ENCODE measurements around the gene SLC44A4.

Gene SLC44A4

DNA sequence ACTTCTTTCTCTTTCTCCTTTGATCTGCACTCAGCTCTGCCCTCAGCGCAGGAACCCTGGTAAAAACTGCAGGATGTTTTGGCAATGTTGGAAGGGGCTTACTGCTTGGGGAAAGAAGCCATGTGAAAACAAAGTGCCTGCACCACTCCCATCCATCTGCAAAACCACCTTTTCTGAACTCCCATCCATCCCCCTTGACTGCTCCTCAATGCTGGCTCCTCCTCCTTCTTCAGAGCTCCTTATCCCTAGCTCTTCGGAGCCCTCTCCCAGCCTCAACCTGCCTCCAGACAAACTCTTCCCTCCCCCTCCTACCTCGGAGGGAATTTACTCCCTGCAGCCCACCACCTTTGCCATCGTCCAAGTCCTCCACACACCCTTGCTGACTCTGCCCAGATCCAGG, 27.3 kb upstream of the SLC44A4 start:
- no peak overlapping the region for H3K4me3 ChIP-seq (ENCODE audit: severe bottlenecking)
- H3K27ac ChIP-seq (ENCODE audit: poor library complexity, severe bottlenecking): no peak overlapping the region
- ATAC-seq (ENCODE audit: low read depth): no peak
- TF ChIP-seq CTCF (IDR thresholded peaks at IDR 0.05; ENCODE audit: poor library complexity, severe bottlenecking): no peak
- DNase-seq (ENCODE audit: low spot score): no peak
- no peaks in the 10 kb centered on the region for H3K27me3 ChIP-seq (ENCODE audit: insufficient read depth, poor library complexity, severe bottlenecking)
- no peaks in the 10 kb centered on the region for H3K9me3 ChIP-seq (ENCODE audit: severe bottlenecking)
- no peaks in the 10 kb centered on the region for H3K36me3 ChIP-seq (ENCODE audit: low read depth)
- H3K4me1 ChIP-seq (ENCODE audit: insufficient read depth, poor library complexity, severe bottlenecking): peaks cover 10% of the 10 kb centered on the region

DNA sequence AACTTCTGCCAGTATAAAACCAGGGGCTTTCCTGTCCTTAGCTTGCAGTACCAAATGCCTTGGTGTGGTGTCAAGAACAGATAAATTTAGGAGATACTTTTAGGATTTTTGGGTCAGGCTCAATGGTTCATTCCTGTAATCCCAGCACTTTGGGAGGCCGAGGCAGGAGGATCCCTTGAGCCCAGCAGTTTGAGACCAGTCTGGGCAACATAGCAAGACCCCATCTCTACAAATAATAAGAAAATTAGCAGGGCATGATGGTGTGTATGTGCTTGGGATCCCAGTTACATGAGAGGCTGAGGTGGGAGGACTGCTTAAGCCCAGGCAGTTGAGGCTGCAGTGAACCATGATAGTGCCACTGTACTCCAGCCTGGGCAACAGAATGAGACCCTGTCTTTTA, 26.2 kb upstream of the SLC44A4 start:
- no peak for TF ChIP-seq CTCF (IDR thresholded peaks at IDR 0.05; ENCODE audit: poor library complexity, severe bottlenecking)
- Histone ChIP-seq H3K4me1 (ENCODE audit: insufficient read depth, poor library complexity, severe bottlenecking) (no peaks in the 10 kb centered on the region), H3K36me3 (ENCODE audit: low read depth) (no peaks in the 10 kb centered on the region), H3K27me3 (ENCODE audit: insufficient read depth, poor library complexity, severe bottlenecking) (no peaks in the 10 kb centered on the region), H3K4me3 (ENCODE audit: severe bottlenecking) (no peak overlapping the region), H3K9me3 (ENCODE audit: severe bottlenecking) (no peaks in the 10 kb centered on the region), H3K27ac (ENCODE audit: poor library complexity, severe bottlenecking) (no peak overlapping the region)
- DNase-seq (ENCODE audit: low spot score): no peak
- no peak for ATAC-seq (ENCODE audit: low read depth)

DNA sequence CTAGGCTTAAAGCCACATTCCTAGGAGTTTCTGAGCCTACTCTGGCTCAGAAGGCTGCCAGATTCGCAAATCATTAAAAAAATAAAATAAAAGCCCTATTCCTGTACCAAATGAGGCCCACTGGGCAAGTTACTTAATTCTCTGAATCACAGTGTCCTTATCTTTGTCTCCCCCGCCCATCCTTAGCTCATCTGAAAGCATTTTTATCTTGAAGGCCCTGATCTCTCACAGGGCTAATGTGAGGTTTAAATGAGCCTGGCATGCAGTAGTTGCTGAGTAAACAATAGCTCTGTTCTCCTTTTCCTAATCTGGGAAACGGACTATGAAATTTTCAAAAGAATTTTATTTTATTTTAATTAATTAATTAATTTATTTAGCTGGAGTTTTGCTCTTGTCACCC, 25.2 kb upstream of the SLC44A4 start:
- no peaks in the 10 kb centered on the region for H3K27me3 ChIP-seq (ENCODE audit: insufficient read depth, poor library complexity, severe bottlenecking)
- DNase-seq (ENCODE audit: low spot score) (no peak), ATAC-seq (ENCODE audit: low read depth) (no peak)
- TF ChIP-seq CTCF (IDR thresholded peaks at IDR 0.05; ENCODE audit: poor library complexity, severe bottlenecking): no peak
- no peak overlapping the region for H3K27ac ChIP-seq (ENCODE audit: poor library complexity, severe bottlenecking)
- no peaks in the 10 kb centered on the region for H3K4me1 ChIP-seq (ENCODE audit: insufficient read depth, poor library complexity, severe bottlenecking)
- H3K9me3 ChIP-seq (ENCODE audit: severe bottlenecking): no peaks in the 10 kb centered on the region
- H3K36me3 ChIP-seq (ENCODE audit: low read depth): no peaks in the 10 kb centered on the region
- H3K4me3 ChIP-seq (ENCODE audit: severe bottlenecking): no peak overlapping the region

GRCh38 chr6:31901953-31902643, 23.3 kb upstream of the SLC44A4 start, which contains the start of gene ZBTB12:
Gene ZBTB12 (minus strand): TSS chr6:31902086. CDS start chr6:31901305, 781 bp downstream.
- no peak for TF ChIP-seq CTCF (IDR thresholded peaks at IDR 0.05; ENCODE audit: poor library complexity, severe bottlenecking)
- peak within 1 kb of the TSS; percentile 36 for H3K4me3 ChIP-seq (ENCODE audit: severe bottlenecking)
- no peaks in the 10 kb centered on the region for H3K9me3 ChIP-seq (ENCODE audit: severe bottlenecking)
- no peaks in the 10 kb centered on the region for H3K27me3 ChIP-seq (ENCODE audit: insufficient read depth, poor library complexity, severe bottlenecking)
- peak within 1 kb of the TSS; percentile 68 for H3K27ac ChIP-seq (ENCODE audit: poor library complexity, severe bottlenecking)
- peaks cover 4% of the 10 kb centered on the region for H3K4me1 ChIP-seq (ENCODE audit: insufficient read depth, poor library complexity, severe bottlenecking)
- no peaks in the 10 kb centered on the region for H3K36me3 ChIP-seq (ENCODE audit: low read depth)
- ATAC-seq (ENCODE audit: low read depth) (peak; percentile 66), DNase-seq (ENCODE audit: low spot score) (peak; percentile 91)

GRCh38 chr6:31901415-31901952, 22.7 kb upstream of the SLC44A4 start:
- TF ChIP-seq CTCF (IDR thresholded peaks at IDR 0.05; ENCODE audit: poor library complexity, severe bottlenecking): no peak
- no peak; the same call in 2 of the 3 replicates for ATAC-seq (ENCODE audit: low read depth)
- Histone ChIP-seq H3K9me3 (ENCODE audit: severe bottlenecking) (no peaks in the 10 kb centered on the region), H3K27me3 (ENCODE audit: insufficient read depth, poor library complexity, severe bottlenecking) (no peaks in the 10 kb centered on the region), H3K4me3 (ENCODE audit: severe bottlenecking) (peak overlapping the region; percentile 36), H3K36me3 (ENCODE audit: low read depth) (no peaks in the 10 kb centered on the region), H3K27ac (ENCODE audit: poor library complexity, severe bottlenecking) (peak overlapping the region; percentile 68), H3K4me1 (ENCODE audit: insufficient read depth, poor library complexity, severe bottlenecking) (peaks cover 4% of the 10 kb centered on the region)
- DNase-seq (ENCODE audit: low spot score): no peak

All from RWPE2 (cell line).